Posterior cingulate gyrus (tissue), 11 donors: ENCODE data around the gene RIMOC1.
"Not testable (repeated sequence)": the region's sequence is repeated elsewhere in the genome, so short reads cannot be mapped to it uniquely, and the experiment has no call there.

Experiments used
- DNase-seq, 10 donors: peaks; one replicate each; pipeline versions ENCODE4 v3.0.0 to v3.0.0-alpha.2; 2020 to 2021; ENCODE audit warnings: mixed read lengths in 3 of 10
- intact Hi-C: fragments of 100-400 bp; cut with DNase I; formaldehyde crosslinking; loops from one replicate; pipeline ENCODE4 v1.15.1; 2023

RIMOC1 gene

DNA sequence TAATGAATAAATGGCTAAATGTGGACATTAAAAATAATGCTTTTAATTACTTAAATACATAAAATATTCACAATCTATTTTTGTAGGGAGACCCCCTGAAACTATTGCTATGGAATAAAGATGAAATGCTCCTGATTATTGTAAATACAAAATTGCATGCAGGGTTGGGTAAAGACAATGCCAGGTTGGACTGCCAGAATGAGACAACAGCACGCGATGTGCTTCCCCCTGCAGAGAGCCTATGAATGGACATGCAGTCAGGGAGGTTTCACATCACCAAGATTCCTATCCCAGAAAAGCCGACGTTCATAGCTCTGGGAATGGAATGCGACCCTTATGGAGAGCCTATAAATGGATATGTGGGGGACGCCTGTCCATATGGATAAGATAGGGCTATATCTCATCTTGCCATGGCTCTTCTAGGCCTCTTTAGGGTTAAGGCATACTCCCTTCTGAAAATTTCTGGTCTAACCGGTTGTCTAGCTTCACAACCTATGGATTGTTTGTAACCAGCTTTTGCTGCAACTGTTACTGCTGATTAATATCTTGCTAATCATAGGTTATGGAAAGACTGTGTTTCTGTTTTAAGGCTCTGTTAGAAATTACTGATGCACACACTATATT lies 41.3 kb downstream of the RIMOC1 start:
- DNase-seq, intact Hi-C loops: not testable (repeated sequence)

DNA sequence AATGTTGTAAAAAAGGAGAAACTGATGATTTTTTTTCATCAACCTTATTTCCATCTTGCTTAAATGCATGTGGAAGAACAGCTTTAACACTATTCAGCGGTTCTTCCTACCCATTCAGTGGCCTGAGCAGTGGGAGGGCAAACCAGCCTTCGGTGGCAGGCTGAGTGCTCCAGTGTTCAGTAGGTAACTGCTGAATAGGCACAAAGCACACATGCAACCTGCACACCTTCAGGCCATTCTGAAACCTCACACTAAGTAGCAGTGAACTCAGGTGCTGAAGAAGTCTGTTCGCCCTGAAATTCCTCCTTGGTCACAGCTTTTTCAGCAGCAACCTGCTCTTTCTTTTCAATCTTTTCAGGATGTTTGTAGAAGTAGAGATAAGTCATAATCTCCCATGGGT lies 47.1 kb downstream of the RIMOC1 start:
- intact Hi-C loops, result no loop called here
- no peak for DNase-seq
